GM12874 (cell line): ENCODE results near the gene HOXB9.

Source experiments
- CTCF ChIP-seq: IDR thresholded peaks from 2 replicates; pipeline ENCODE4 v1.5.1; 2011; ENCODE audit warnings: low read depth, mild to moderate bottlenecking, control low read depth, low read length, moderate library complexity; ENCODE audit not compliant: insufficient read depth

HOXB9 gene

GRCh38 chr17:48595278-48595999 is 30.7 kb downstream of the HOXB9 start:
- no peak for TF ChIP-seq CTCF

- no peak for TF ChIP-seq CTCF
Observed at GRCh38 chr17:48594538-48595277, 31.4 kb downstream of the HOXB9 start.

- peak; percentile 98 for TF ChIP-seq CTCF
Observed at GRCh38 chr17:48593840-48594537, 32.2 kb downstream of the HOXB9 start.

- no peak for TF ChIP-seq CTCF
Observed at GRCh38 chr17:48593126-48593829, 32.9 kb downstream of the HOXB9 start, which contains the start of gene HOXB5. Gene HOXB5 (minus strand): TSS chr17:48593779. CDS start chr17:48593682, 97 bp downstream.

- TF ChIP-seq CTCF: no peak
Observed at GRCh38 chr17:48592577-48592976, 33.6 kb downstream of the HOXB9 start.

- TF ChIP-seq CTCF: no peak
Observed at GRCh38 chr17:48592057-48592514, 34.1 kb downstream of the HOXB9 start.
